Neutrophil (primary cell): Measurements from ENCODE around the gene SALL3.

ENCODE experiments used
- H3K27ac ChIP-seq: fragments of 200-600 bp; sonication (generic); 2 replicates; pipeline ENCODE4 v1.5.1; 2016; ENCODE audit warnings: mild to moderate bottlenecking, moderate library complexity
- H3K27me3 ChIP-seq: fragments of 200-600 bp; sonication (generic); 2 replicates; pipeline ENCODE4 v1.6.0; 2016; ENCODE audit warnings: mild to moderate bottlenecking
- H3K36me3 ChIP-seq: fragments of 200-600 bp; sonication (generic); 2 replicates; pipeline ENCODE4 v1.5.1; 2017
- H3K4me1 ChIP-seq, 2 experiments: fragments of 200-600 bp in 1 of 2; sonication (generic) in 1 of 2; 1 replicate in 1 of 2; 2 replicates in 1 of 2; pipeline versions ENCODE4 v1.5.1 to v1.6.1; 2013 to 2016; ENCODE audit warnings: low read depth in 1 of 2, low read length in 1 of 2, mild to moderate bottlenecking in 1 of 2, moderate library complexity in 1 of 2; ENCODE audit not compliant: control insufficient read depth in 1 of 2, insufficient read depth in 1 of 2
- H3K4me3 ChIP-seq, 2 experiments: fragments of 200-600 bp in 1 of 2; sonication (generic) in 1 of 2; 1 replicate in 1 of 2; 2 replicates in 1 of 2; pipeline ENCODE4 v1.5.1; 2013 to 2016; ENCODE audit warnings: low read depth in 1 of 2, low read length in 1 of 2, mild to moderate bottlenecking in 1 of 2, moderate library complexity in 1 of 2
- H3K9me3 ChIP-seq: fragments of 200-600 bp; sonication (generic); 2 replicates; pipeline ENCODE4 v1.5.1; 2016
- TF ChIP-seq, protein P1 (sequence below): fragments of 200-600 bp; sonication (generic); IDR thresholded peaks from 2 replicates; pipeline ENCODE4 v1.5.1; 2016; ENCODE audit warnings: antibody characterized with exemption

The SALL3 gene

DNA sequence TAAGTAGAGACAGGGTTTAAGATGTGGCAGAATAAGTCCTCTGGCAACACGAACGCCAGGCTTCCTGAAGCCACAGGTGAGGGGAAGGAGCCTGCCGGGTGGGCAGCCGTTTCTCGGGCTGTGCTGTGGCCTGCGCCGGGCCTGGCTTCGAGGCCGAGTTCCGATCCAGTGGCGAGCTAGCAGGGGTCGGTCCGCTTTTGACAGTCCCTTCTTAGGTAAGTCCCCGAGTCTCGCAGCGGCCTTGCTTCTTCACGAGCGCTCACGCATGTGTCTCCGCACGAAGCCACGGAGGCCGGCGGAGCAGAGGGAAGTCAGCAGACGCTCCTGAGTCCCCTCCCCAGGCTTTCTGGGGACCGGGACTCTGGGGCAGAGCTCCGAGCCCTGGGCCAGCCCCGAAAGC lies 26.0 kb downstream of the SALL3 start:
- TF ChIP-seq, protein P1, sequence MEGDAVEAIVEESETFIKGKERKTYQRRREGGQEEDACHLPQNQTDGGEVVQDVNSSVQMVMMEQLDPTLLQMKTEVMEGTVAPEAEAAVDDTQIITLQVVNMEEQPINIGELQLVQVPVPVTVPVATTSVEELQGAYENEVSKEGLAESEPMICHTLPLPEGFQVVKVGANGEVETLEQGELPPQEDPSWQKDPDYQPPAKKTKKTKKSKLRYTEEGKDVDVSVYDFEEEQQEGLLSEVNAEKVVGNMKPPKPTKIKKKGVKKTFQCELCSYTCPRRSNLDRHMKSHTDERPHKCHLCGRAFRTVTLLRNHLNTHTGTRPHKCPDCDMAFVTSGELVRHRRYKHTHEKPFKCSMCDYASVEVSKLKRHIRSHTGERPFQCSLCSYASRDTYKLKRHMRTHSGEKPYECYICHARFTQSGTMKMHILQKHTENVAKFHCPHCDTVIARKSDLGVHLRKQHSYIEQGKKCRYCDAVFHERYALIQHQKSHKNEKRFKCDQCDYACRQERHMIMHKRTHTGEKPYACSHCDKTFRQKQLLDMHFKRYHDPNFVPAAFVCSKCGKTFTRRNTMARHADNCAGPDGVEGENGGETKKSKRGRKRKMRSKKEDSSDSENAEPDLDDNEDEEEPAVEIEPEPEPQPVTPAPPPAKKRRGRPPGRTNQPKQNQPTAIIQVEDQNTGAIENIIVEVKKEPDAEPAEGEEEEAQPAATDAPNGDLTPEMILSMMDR: no peak
- peaks cover 35% of the 10 kb centered on the region for H3K27me3 ChIP-seq
- H3K36me3 ChIP-seq: no peaks in the 10 kb centered on the region
- no peak overlapping the region for H3K4me3 ChIP-seq
- H3K9me3 ChIP-seq: no peaks in the 10 kb centered on the region
- no peaks in the 10 kb centered on the region for H3K4me1 ChIP-seq
- no peak overlapping the region for H3K27ac ChIP-seq

GRCh38 chr18:79006106-79006795 lies 26.6 kb downstream of the SALL3 start:
- no peaks in the 10 kb centered on the region for H3K36me3 ChIP-seq
- TF ChIP-seq, protein P1: no peak
- no peak overlapping the region for H3K4me3 ChIP-seq
- H3K27ac ChIP-seq: no peak overlapping the region
- H3K4me1 ChIP-seq: no peaks in the 10 kb centered on the region
- peaks cover 29% of the 10 kb centered on the region for H3K27me3 ChIP-seq
- no peaks in the 10 kb centered on the region for H3K9me3 ChIP-seq

DNA sequence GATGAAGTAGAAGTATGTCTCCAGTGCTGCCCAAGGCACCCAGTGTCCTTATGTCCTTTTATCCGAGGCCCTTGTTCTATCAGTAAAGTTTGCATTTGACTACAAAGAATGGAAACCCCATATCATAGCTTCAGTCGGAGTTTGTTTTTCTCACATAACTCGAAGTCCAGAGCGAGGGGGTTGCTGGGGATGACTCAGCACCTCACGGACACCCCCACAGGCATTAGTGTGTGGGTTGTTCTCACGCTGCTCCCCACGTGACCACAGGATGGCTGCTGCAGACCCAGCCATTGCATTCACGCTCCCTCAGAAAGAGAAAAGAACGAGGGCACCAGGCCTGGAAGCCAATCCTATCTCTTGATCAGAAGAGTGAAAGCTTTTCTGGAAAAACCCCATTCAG lies 27.8 kb downstream of the SALL3 start:
- no peaks in the 10 kb centered on the region for H3K4me1 ChIP-seq
- H3K36me3 ChIP-seq: no peaks in the 10 kb centered on the region
- no peak overlapping the region for H3K27ac ChIP-seq
- no peak overlapping the region for H3K4me3 ChIP-seq
- H3K9me3 ChIP-seq: no peaks in the 10 kb centered on the region
- peaks cover 23% of the 10 kb centered on the region for H3K27me3 ChIP-seq
- TF ChIP-seq, protein P1: no peak

- H3K36me3 ChIP-seq: no peaks in the 10 kb centered on the region
Observed at GRCh38 chr18:79008356-79008940, 28.8 kb downstream of the SALL3 start.

DNA sequence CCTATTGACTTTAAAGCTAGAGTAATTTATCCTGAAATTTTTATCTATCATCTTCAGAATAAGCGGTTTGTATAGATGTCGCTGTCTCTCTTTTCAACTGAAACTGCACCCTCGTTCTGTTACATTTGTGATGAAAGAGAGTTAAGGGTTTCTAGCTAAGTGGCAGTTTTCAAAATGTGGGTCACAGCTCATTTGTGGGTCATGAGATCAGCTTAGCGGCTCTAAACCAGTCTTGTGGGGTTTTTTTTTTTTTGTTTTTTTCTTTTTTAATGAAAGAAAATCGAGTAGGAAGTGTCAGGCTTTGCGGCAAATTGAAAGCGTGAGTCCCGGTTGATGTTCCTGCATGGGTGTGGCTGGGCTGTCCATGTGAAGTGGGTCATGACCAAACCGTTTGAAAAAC lies 31.2 kb downstream of the SALL3 start:
- no peaks in the 10 kb centered on the region for H3K4me1 ChIP-seq
- no peak overlapping the region for H3K27ac ChIP-seq
- peaks cover 23% of the 10 kb centered on the region for H3K27me3 ChIP-seq
- H3K36me3 ChIP-seq: no peaks in the 10 kb centered on the region
- H3K9me3 ChIP-seq: no peaks in the 10 kb centered on the region
- TF ChIP-seq, protein P1: no peak
- H3K4me3 ChIP-seq: no peak overlapping the region

More at GRCh38 chr18:79008356-79008940, 28.8 kb downstream of the SALL3 start:
- Histone ChIP-seq H3K27me3 (peaks cover 24% of the 10 kb centered on the region), H3K4me3 (no peak overlapping the region), H3K9me3 (no peaks in the 10 kb centered on the region), H3K27ac (no peak overlapping the region), H3K4me1 (no peaks in the 10 kb centered on the region)
- TF ChIP-seq, protein P1: no peak
